Endothelial cell of umbilical vein (primary cell): ENCODE measurements around the gene ANKRD33B. TPM values are rescaled to one million over a fixed set of nuclear protein-coding genes. Genes with fewer than 3 reads are reported as not detected.

Source experiments
- BruUV-seq: library from RNA; stranded (reverse); fragments of 400-500 nt; replicated peaks from 2 replicates; lab custom pipeline; 2021; lab: Mats Ljungman, UMichigan
- CTCF ChIA-PET: fragments of 300-600, 350-600 bp; sonication (Branson Sonifier 250); formaldehyde crosslinking; loops from one replicate; lab custom pipeline; 2021; ENCODE audit warnings: antibody characterized with exemption, inconsistent platforms; lab: Charles Lee
- POLR2A ChIA-PET: fragments of 300-600, 350-600 bp; sonication (Branson Sonifier 250); formaldehyde crosslinking; loops from one replicate; lab custom pipeline; 2021; ENCODE audit warnings: antibody characterized with exemption, inconsistent platforms; lab: Charles Lee
- DNase-seq: peaks from one replicate; pipeline ENCODE4 v3.0.0-alpha.2; 2011; ENCODE audit warnings: low read depth, low spot score
- FAIRE-seq: peaks from 2 replicates; lab custom pipeline; 2011; peaks lifted over from hg19 to GRCh38; lab: Jason Lieb, UNC
- H2AFZ ChIP-seq: 2 replicates; pipeline ENCODE4 v1.6.0; 2012; ENCODE audit warnings: low read depth, low read length, control low read depth, inconsistent platforms
- H3K27ac ChIP-seq: 2 replicates; pipeline ENCODE4 v1.5.1; 2011; ENCODE audit warnings: low read depth, mild to moderate bottlenecking, control low read depth, low read length, moderate library complexity; ENCODE audit not compliant: insufficient read depth
- H3K27me3 ChIP-seq, 2 experiments: 2 replicates each; pipeline versions ENCODE4 v1.6.0 to v1.6.1; 2011; ENCODE audit warnings: low read length in 2 of 2, mixed read lengths in 1 of 2; ENCODE audit not compliant: control insufficient read depth in 2 of 2, insufficient read depth in 2 of 2
- H3K36me3 ChIP-seq, 2 experiments: 2 replicates in 1 of 2; 3 replicates in 1 of 2; pipeline ENCODE4 v1.5.1; 2011; ENCODE audit warnings: low read length in 2 of 2, mild to moderate bottlenecking in 1 of 2, moderate library complexity in 1 of 2; ENCODE audit not compliant: control insufficient read depth in 2 of 2, insufficient read depth in 2 of 2; ENCODE audit errors: extremely low read depth in 1 of 2
- H3K4me1 ChIP-seq: 3 replicates; pipeline ENCODE4 v1.5.1; 2011; ENCODE audit warnings: mild to moderate bottlenecking, low read length; ENCODE audit not compliant: control insufficient read depth, insufficient read depth; ENCODE audit errors: extremely low read depth
- H3K4me2 ChIP-seq: 2 replicates; pipeline ENCODE4 v1.6.1; 2011; ENCODE audit warnings: low read length, control low read depth, mixed read lengths; ENCODE audit not compliant: insufficient read depth
- H3K4me3 ChIP-seq, 3 experiments: fragments of 200-600 bp in 1 of 3; sonication (generic), shearing (Covaris generic) in 1 of 3; replicated peaks in 1 of 3; 2 replicates each; pipeline ENCODE4 v1.5.1; 2011 to 2016; ENCODE audit warnings: control low read depth in 3 of 3, low read length in 3 of 3, mild to moderate bottlenecking in 2 of 3, inconsistent platforms in 1 of 3, low read depth in 1 of 3, moderate library complexity in 1 of 3; ENCODE audit not compliant: insufficient read depth in 1 of 3
- H3K79me2 ChIP-seq: 2 replicates; pipeline ENCODE4 v1.6.0; 2012; ENCODE audit warnings: low read length, inconsistent platforms; ENCODE audit not compliant: control insufficient read depth, insufficient read depth
- H3K9ac ChIP-seq: replicated peaks from 2 replicates; pipeline ENCODE3; 2011; ENCODE audit warnings: low read length, control low read depth; ENCODE audit not compliant: insufficient read depth; ENCODE audit errors: extremely low read depth
- H3K9me1 ChIP-seq: replicated peaks from 3 replicates; pipeline ENCODE4 v1.6.0; 2011; ENCODE audit warnings: mild to moderate bottlenecking, low read length; ENCODE audit not compliant: control insufficient read depth, insufficient read depth; ENCODE audit errors: extremely low read depth
- H3K9me3 ChIP-seq: replicated peaks from 2 replicates; pipeline ENCODE4 v1.5.1; 2012; ENCODE audit warnings: low read length, inconsistent platforms; ENCODE audit not compliant: control insufficient read depth, insufficient read depth
- H4K20me1 ChIP-seq: replicated peaks from 2 replicates; pipeline ENCODE3; 2011; ENCODE audit warnings: mild to moderate bottlenecking, low read length; ENCODE audit not compliant: control insufficient read depth, insufficient read depth; ENCODE audit errors: extremely low read depth
- EZH2 ChIP-seq: IDR thresholded peaks from 2 replicates; pipeline ENCODE4 v1.6.1; 2012; ENCODE audit warnings: borderline replicate concordance, low read depth, mild to moderate bottlenecking, moderate library complexity, low read length, inconsistent platforms; ENCODE audit not compliant: severe bottlenecking
- GATA2 ChIP-seq: IDR thresholded peaks from 2 replicates; pipeline ENCODE4 v1.7.0; 2011; ENCODE audit warnings: low read depth, mild to moderate bottlenecking, moderate library complexity, mixed read lengths, low read length; ENCODE audit not compliant: insufficient read length, insufficient read depth
- JUN ChIP-seq: IDR thresholded peaks from 2 replicates; pipeline ENCODE4 v1.6.1; 2011; ENCODE audit warnings: borderline replicate concordance, low read depth; ENCODE audit not compliant: insufficient read length, insufficient read depth
- POLR2A ChIP-seq: IDR thresholded peaks from 2 replicates; pipeline ENCODE4 v1.6.1; 2012; ENCODE audit warnings: low read depth, mild to moderate bottlenecking, control low read depth, low read length
- dilution Hi-C: fragments of 300-500 bp; cut with MboI; formaldehyde crosslinking; loops from one replicate; pipeline ENCODE4 v1.15.0; 2019; ENCODE audit warnings: low sequenced_read_pairs; ENCODE audit not compliant: extremely low pct_ligation_motif_present
- intact Hi-C: fragments of 100-400 bp; cut with micrococcal nuclease; formaldehyde crosslinking; loops from one replicate; pipeline ENCODE4 v1.10.0; 2022
- polyA plus RNA-seq, 4 experiments: library from polyadenylated mRNA; depleted of rRNA in 3 of 4; stranded (reverse) in 3 of 4; unstranded in 1 of 4; fragments of >200 nt; gene quantifications; 2 replicates each; pipeline versions ENCODE4 v1.2.1 to v1.2.3, GENCODE V29; 2011 to 2012; ENCODE audit warnings: missing spikeins in 1 of 4
- total RNA-seq: library from RNA; stranded (reverse); gene quantifications from 2 replicates; pipeline ENCODE4 v1.2.3, GENCODE V29; 2021
- TF ChIP-seq, protein P1 (sequence below): IDR thresholded peaks from 2 replicates; pipeline ENCODE4 v1.6.1; 2011; ENCODE audit not compliant: insufficient read depth, insufficient read length
- TF ChIP-seq, protein P2 (sequence below), 2 donors: IDR thresholded peaks; 1 replicate in 1 of 2; 2 replicates in 1 of 2; pipeline ENCODE4 v1.5.1; 2011; ENCODE audit warnings: low read length in 2 of 2, mild to moderate bottlenecking in 2 of 2, moderate library complexity in 2 of 2, control low read depth in 1 of 2, inconsistent platforms in 1 of 2, low read depth in 1 of 2; ENCODE audit not compliant: insufficient read depth in 1 of 2; ENCODE audit errors: extremely low read depth in 1 of 2

Gene ANKRD33B
- total and polyA plus RNA-seq, 2 donors (not counting 3 experiments of a cell fraction or from before 2014, with no cell fraction given): 2.4 to 5.4 TPM

DNA sequence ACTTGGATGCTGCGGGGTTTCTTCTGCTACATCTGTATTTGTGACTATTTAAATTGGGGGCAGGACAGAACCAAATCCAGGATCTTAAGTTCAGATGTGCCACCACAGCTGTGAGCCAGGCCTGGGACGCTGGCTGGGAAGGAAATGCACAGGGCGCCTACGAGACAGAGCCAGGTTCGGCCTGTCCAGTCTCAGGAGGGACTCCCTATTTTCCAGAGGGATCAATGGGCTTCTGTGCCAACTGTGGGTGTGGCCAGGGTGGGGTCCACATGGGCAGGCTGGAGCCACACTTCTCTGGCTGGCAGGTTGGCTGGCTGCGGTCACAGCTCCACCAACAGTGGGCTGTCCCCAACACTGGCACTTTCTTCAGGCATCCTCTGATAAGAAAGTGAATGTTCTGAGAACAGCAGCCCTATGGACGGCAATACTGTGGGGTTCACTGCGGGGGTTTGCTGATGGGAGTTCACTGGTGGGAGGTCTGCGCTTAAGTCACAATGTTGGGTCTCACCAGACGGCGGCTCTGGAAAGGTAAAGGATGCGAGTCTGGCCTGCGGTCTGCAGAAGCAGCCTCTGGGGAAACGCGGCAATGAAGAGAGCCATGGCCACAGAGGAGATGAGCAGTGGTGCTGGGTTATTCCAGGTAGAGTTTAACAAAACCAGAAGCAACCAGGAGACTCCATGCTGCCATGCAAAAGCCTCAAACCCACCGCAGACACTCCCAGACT is 119.1 kb downstream of the ANKRD33B start:
- H3K9ac ChIP-seq: no peak overlapping the region
- no peaks in the 10 kb centered on the region for H3K9me1 ChIP-seq
- H3K4me3 ChIP-seq: no peak overlapping the region
- no peak for FAIRE-seq
- H3K36me3 ChIP-seq: peaks cover 11 to 43% of the 10 kb centered on the region in 2 experiments
- H3K79me2 ChIP-seq: peaks cover 5% of the 10 kb centered on the region
- no peaks in the 10 kb centered on the region for H3K9me3 ChIP-seq
- ChIA-PET CTCF (no interaction called here), POLR2A (no interaction called here)
- TF ChIP-seq EZH2: no peak
- no peak for TF ChIP-seq GATA2
- no peak for TF ChIP-seq POLR2A
- TF ChIP-seq, protein P1, sequence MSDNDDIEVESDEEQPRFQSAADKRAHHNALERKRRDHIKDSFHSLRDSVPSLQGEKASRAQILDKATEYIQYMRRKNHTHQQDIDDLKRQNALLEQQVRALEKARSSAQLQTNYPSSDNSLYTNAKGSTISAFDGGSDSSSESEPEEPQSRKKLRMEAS: no peak
- TF ChIP-seq, protein P2, sequence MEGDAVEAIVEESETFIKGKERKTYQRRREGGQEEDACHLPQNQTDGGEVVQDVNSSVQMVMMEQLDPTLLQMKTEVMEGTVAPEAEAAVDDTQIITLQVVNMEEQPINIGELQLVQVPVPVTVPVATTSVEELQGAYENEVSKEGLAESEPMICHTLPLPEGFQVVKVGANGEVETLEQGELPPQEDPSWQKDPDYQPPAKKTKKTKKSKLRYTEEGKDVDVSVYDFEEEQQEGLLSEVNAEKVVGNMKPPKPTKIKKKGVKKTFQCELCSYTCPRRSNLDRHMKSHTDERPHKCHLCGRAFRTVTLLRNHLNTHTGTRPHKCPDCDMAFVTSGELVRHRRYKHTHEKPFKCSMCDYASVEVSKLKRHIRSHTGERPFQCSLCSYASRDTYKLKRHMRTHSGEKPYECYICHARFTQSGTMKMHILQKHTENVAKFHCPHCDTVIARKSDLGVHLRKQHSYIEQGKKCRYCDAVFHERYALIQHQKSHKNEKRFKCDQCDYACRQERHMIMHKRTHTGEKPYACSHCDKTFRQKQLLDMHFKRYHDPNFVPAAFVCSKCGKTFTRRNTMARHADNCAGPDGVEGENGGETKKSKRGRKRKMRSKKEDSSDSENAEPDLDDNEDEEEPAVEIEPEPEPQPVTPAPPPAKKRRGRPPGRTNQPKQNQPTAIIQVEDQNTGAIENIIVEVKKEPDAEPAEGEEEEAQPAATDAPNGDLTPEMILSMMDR (IDR thresholded peaks at IDR 0.05; ENCODE audit: extremely low read depth in 1 of 2, insufficient read depth in 1 of 2, low read depth in 1 of 2, low read length in 2 of 2): no peak
- no peak for TF ChIP-seq JUN
- dilution Hi-C loops: no loop called here
- no TSS peak for BruUV-seq
- no peak for DNase-seq
- intact Hi-C loops: no loop called here
- no peaks in the 10 kb centered on the region for H3K27me3 ChIP-seq
- H2AFZ ChIP-seq: no peak overlapping the region
- no peak overlapping the region for H3K27ac ChIP-seq
- no peaks in the 10 kb centered on the region for H4K20me1 ChIP-seq
- no peak overlapping the region for H3K4me2 ChIP-seq
- no peaks in the 10 kb centered on the region for H3K4me1 ChIP-seq
